ENCODE data around the gene GPN2.

The GPN2 gene

GRCh38 chr1:26831059-26831458, 59.0 kb downstream of the GPN2 start:
- FAIRE-seq = no peak

GRCh38 chr1:26829184-26829911, 60.7 kb downstream of the GPN2 start:
- no peak for FAIRE-seq

GRCh38 chr1:26828411-26828991, 61.6 kb downstream of the GPN2 start:
- FAIRE-seq = no peak

GRCh38 chr1:26827663-26828062, 62.4 kb downstream of the GPN2 start:
- no peak for FAIRE-seq

GRCh38 chr1:26827106-26827604, 62.9 kb downstream of the GPN2 start:
- no peak for FAIRE-seq

GRCh38 chr1:26826261-26827105, 63.6 kb downstream of the GPN2 start, which contains the start of gene ZDHHC18:
Gene ZDHHC18 (plus strand): TSS chr1:26826688. CDS start chr1:26826805, 117 bp downstream.
- no peak for FAIRE-seq
